HepG2 (cell line): ENCODE results near the gene GNAS-AS1. TPM values are rescaled to one million over a fixed set of nuclear protein-coding genes. Genes with fewer than 3 reads are reported as not detected.

Source experiments
- ELF1 ChIP-seq: sonication (generic); formaldehyde crosslinking; IDR thresholded peaks from 2 replicates; pipeline ENCODE4 v1.4.0; 2020; ENCODE audit warnings: missing genetic modification reagents
- FOXA3 ChIP-seq: IDR thresholded peaks from 2 replicates; pipeline ENCODE4 v1.6.1; 2016; ENCODE audit warnings: missing genetic modification reagents, missing compliant biosample characterization
- HMGA1 ChIP-seq: sonication (generic); formaldehyde crosslinking; conservative IDR thresholded peaks from 2 replicates; pipeline ENCODE4 v1.4.0; 2020; ENCODE audit warnings: missing genetic modification reagents
- HOXA3 ChIP-seq: sonication (generic); formaldehyde crosslinking; IDR thresholded peaks from 2 replicates; pipeline ENCODE4 v1.5.0; 2020; ENCODE audit warnings: missing genetic modification reagents
- IRF2 ChIP-seq: IDR thresholded peaks from 2 replicates; pipeline ENCODE4 v1.6.1; 2018; ENCODE audit warnings: missing genetic modification reagents, missing compliant biosample characterization
- KDM4B ChIP-seq: sonication (generic); formaldehyde crosslinking; IDR thresholded peaks from 2 replicates; pipeline ENCODE4 v1.4.0; 2020; ENCODE audit warnings: missing genetic modification reagents
- KDM5A ChIP-seq: fragments of 200-600 bp; sonication (generic); IDR thresholded peaks from 2 replicates; pipeline ENCODE4 v1.7.0; 2018; ENCODE audit warnings: antibody characterized with exemption, mild to moderate bottlenecking, low read length, borderline replicate concordance
- MIER3 ChIP-seq: IDR thresholded peaks from 2 replicates; pipeline ENCODE4 v1.6.1; 2016; ENCODE audit warnings: missing compliant biosample characterization, borderline replicate concordance
- MYC ChIP-seq: sonication (generic); formaldehyde crosslinking; IDR thresholded peaks from 2 replicates; pipeline ENCODE4 v1.9.0; 2021; ENCODE audit warnings: missing genetic modification reagents, borderline replicate concordance
- TCF7 ChIP-seq: sonication (generic); IDR thresholded peaks from 2 replicates; pipeline ENCODE4 v1.6.1; 2016; ENCODE audit warnings: antibody characterized with exemption, low read depth
- TOE1 ChIP-seq: sonication (generic); formaldehyde crosslinking; IDR thresholded peaks from 2 replicates; pipeline ENCODE4 v1.4.0; 2020; ENCODE audit warnings: mild to moderate bottlenecking, missing genetic modification reagents
- ZKSCAN8 ChIP-seq: IDR thresholded peaks from 2 replicates; pipeline ENCODE4 v1.6.1; 2016; ENCODE audit warnings: borderline replicate concordance, missing genetic modification reagents, missing compliant biosample characterization
- ZNF550 ChIP-seq: sonication (generic); formaldehyde crosslinking; IDR thresholded peaks from 2 replicates; pipeline ENCODE4 v1.4.0; 2020; ENCODE audit warnings: mild to moderate bottlenecking, missing genetic modification reagents, borderline replicate concordance
- ZNF564 ChIP-seq: sonication (generic); formaldehyde crosslinking; IDR thresholded peaks from 2 replicates; pipeline ENCODE4 v1.8.1; 2023; ENCODE audit warnings: mild to moderate bottlenecking, missing genetic modification reagents
- polyA plus RNA-seq, 8 experiments: library from polyadenylated mRNA; depleted of rRNA in 3 of 8; stranded (reverse) in 7 of 8; unstranded in 1 of 8; fragments of >200 nt; fragmentation: Illumina TruSeq in 4 of 8; extraction: Trizol in 4 of 8; gene quantifications; 2 replicates each; pipeline versions ENCODE4 v1.2.1 to v1.2.3, GENCODE V29; 2011 to 2016; ENCODE audit warnings: low read depth in 4 of 8, missing spikeins in 1 of 8, mixed read lengths in 1 of 8; ENCODE audit not compliant: insufficient read depth in 1 of 8
- total RNA-seq, 5 experiments: library from RNA; depleted of rRNA; stranded (reverse); fragments of >200 nt; fragmentation: Illumina TruSeq; extraction: Trizol; gene quantifications; 2 replicates each; pipeline ENCODE4 v1.2.3, GENCODE V29; 2016; ENCODE audit warnings: low read depth in 1 of 5
- TF ChIP-seq, protein P1 (sequence below): sonication (generic); formaldehyde crosslinking; IDR thresholded peaks from 2 replicates; pipeline ENCODE4 v1.5.1; 2020; ENCODE audit warnings: mild to moderate bottlenecking, missing genetic modification reagents, moderate library complexity
- TF ChIP-seq, protein P2 (sequence below): sonication (generic); formaldehyde crosslinking; IDR thresholded peaks from 2 replicates; pipeline ENCODE4 v1.5.0; 2020; ENCODE audit warnings: mild to moderate bottlenecking, missing genetic modification reagents
- TF ChIP-seq, protein P3 (sequence below): sonication (generic); formaldehyde crosslinking; IDR thresholded peaks from 2 replicates; pipeline ENCODE4 v1.4.0; 2020; ENCODE audit warnings: missing genetic modification reagents

GNAS-AS1 gene
- total and polyA plus RNA-seq, 2 of the 13 experiments (the other 11 are each of a cell fraction or from before 2014, with no cell fraction given), result not detected

DNA sequence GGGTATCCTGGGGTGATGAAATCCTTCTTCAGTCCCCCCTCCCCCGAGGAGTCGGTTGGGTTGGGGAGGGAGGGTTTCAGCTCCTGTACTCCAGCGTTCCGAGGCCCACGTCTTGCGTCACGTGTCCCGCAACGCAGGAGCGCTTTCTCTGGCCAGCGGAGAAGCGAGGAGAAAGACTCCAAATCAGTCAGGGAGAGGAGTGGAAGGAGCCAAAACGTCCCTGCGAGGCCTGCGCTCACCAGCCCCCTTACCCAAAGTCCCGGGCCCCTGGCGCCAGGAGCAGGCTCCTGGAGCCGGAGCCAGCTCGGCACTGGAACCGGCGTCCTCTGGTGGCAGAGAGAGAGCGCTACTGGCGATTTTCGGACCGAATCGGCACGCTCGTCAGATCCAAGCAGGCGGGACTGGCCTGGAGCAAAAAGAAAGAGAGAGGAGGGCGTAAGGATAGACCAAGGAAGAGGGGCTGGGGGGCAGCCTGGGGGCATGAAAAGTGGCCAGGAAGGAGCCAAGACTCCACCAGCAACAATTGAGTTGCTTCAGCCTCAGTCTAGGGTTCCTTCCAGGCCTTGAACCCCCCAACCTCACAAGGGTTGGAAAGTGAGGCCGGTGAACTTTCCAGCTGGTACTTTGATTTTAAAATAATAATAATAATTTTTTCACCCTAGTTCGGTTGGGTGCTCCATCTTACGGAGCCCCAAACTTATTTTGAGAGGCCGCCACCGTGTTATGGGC, 2.0 kb upstream of the GNAS-AS1 start, which contains the start of gene GNAS (continued):
- TF ChIP-seq, protein P1, sequence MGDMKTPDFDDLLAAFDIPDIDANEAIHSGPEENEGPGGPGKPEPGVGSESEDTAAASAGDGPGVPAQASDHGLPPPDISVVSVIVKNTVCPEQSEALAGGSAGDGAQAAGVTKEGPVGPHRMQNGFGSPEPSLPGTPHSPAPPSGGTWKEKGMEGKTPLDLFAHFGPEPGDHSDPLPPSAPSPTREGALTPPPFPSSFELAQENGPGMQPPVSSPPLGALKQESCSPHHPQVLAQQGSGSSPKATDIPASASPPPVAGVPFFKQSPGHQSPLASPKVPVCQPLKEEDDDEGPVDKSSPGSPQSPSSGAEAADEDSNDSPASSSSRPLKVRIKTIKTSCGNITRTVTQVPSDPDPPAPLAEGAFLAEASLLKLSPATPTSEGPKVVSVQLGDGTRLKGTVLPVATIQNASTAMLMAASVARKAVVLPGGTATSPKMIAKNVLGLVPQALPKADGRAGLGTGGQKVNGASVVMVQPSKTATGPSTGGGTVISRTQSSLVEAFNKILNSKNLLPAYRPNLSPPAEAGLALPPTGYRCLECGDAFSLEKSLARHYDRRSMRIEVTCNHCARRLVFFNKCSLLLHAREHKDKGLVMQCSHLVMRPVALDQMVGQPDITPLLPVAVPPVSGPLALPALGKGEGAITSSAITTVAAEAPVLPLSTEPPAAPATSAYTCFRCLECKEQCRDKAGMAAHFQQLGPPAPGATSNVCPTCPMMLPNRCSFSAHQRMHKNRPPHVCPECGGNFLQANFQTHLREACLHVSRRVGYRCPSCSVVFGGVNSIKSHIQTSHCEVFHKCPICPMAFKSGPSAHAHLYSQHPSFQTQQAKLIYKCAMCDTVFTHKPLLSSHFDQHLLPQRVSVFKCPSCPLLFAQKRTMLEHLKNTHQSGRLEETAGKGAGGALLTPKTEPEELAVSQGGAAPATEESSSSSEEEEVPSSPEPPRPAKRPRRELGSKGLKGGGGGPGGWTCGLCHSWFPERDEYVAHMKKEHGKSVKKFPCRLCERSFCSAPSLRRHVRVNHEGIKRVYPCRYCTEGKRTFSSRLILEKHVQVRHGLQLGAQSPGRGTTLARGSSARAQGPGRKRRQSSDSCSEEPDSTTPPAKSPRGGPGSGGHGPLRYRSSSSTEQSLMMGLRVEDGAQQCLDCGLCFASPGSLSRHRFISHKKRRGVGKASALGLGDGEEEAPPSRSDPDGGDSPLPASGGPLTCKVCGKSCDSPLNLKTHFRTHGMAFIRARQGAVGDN (CRISPR knock-in tag), result peak; percentile 21; the same call in 1 of the 2 replicates
- TF ChIP-seq MIER3 (CRISPR knock-in tag) (no peak), ZNF564 (CRISPR knock-in tag) (no peak), HMGA1 (CRISPR knock-in tag) (no peak), ELF1 (CRISPR knock-in tag) (no peak), HOXA3 (0 out of 2 replicates have a peak, but pooled peaks have one; percentile 9), TCF7 (no peak), KDM5A (no peak), FOXA3 (CRISPR knock-in tag) (no peak), ZNF550 (CRISPR knock-in tag) (no peak), IRF2 (CRISPR knock-in tag) (no peak), TOE1 (no peak), MYC (CRISPR knock-in tag) (peak; percentile 17; the same call in 1 of the 2 replicates), ZKSCAN8 (CRISPR knock-in tag) (no peak), KDM4B (CRISPR knock-in tag) (no peak)
- TF ChIP-seq, protein P2, sequence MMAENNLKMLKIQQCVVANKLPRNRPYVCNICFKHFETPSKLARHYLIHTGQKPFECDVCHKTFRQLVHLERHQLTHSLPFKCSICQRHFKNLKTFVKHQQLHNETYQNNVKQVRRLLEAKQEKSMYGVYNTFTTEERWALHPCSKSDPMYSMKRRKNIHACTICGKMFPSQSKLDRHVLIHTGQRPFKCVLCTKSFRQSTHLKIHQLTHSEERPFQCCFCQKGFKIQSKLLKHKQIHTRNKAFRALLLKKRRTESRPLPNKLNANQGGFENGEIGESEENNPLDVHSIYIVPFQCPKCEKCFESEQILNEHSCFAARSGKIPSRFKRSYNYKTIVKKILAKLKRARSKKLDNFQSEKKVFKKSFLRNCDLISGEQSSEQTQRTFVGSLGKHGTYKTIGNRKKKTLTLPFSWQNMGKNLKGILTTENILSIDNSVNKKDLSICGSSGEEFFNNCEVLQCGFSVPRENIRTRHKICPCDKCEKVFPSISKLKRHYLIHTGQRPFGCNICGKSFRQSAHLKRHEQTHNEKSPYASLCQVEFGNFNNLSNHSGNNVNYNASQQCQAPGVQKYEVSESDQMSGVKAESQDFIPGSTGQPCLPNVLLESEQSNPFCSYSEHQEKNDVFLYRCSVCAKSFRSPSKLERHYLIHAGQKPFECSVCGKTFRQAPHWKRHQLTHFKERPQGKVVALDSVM (CRISPR knock-in tag), result no peak
- TF ChIP-seq, protein P3, sequence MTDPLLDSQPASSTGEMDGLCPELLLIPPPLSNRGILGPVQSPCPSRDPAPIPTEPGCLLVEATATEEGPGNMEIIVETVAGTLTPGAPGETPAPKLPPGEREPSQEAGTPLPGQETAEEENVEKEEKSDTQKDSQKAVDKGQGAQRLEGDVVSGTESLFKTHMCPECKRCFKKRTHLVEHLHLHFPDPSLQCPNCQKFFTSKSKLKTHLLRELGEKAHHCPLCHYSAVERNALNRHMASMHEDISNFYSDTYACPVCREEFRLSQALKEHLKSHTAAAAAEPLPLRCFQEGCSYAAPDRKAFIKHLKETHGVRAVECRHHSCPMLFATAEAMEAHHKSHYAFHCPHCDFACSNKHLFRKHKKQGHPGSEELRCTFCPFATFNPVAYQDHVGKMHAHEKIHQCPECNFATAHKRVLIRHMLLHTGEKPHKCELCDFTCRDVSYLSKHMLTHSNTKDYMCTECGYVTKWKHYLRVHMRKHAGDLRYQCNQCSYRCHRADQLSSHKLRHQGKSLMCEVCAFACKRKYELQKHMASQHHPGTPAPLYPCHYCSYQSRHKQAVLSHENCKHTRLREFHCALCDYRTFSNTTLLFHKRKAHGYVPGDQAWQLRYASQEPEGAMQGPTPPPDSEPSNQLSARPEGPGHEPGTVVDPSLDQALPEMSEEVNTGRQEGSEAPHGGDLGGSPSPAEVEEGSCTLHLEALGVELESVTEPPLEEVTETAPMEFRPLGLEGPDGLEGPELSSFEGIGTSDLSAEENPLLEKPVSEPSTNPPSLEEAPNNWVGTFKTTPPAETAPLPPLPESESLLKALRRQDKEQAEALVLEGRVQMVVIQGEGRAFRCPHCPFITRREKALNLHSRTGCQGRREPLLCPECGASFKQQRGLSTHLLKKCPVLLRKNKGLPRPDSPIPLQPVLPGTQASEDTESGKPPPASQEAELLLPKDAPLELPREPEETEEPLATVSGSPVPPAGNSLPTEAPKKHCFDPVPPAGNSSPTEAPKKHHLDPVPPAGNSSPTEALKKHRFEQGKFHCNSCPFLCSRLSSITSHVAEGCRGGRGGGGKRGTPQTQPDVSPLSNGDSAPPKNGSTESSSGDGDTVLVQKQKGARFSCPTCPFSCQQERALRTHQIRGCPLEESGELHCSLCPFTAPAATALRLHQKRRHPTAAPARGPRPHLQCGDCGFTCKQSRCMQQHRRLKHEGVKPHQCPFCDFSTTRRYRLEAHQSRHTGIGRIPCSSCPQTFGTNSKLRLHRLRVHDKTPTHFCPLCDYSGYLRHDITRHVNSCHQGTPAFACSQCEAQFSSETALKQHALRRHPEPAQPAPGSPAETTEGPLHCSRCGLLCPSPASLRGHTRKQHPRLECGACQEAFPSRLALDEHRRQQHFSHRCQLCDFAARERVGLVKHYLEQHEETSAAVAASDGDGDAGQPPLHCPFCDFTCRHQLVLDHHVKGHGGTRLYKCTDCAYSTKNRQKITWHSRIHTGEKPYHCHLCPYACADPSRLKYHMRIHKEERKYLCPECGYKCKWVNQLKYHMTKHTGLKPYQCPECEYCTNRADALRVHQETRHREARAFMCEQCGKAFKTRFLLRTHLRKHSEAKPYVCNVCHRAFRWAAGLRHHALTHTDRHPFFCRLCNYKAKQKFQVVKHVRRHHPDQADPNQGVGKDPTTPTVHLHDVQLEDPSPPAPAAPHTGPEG (CRISPR knock-in tag), result no peak
